GM10266 (cell line): ENCODE measurements around the gene CTCF.

Source experiments
- DNase-seq: peaks from one replicate; pipeline ENCODE4 v3.0.0; 2012; ENCODE audit errors: extremely low spot score
- CTCF ChIP-seq: IDR thresholded peaks from 2 replicates; pipeline ENCODE4 v1.5.1; 2012; ENCODE audit warnings: mild to moderate bottlenecking, low read depth; ENCODE audit not compliant: control insufficient read depth, insufficient read depth; ENCODE audit errors: missing control alignments

CTCF gene

GRCh38 chr16:67676939-67677338 lies 114.6 kb downstream of the CTCF start:
- no peak for DNase-seq
- TF ChIP-seq CTCF, result no peak

- no peak for TF ChIP-seq CTCF
- DNase-seq, result no peak
Measured at GRCh38 chr16:67677712-67678111, 115.4 kb downstream of the CTCF start.

- no peak for TF ChIP-seq CTCF
- DNase-seq, result no peak
Measured at GRCh38 chr16:67678354-67679023, 116.2 kb downstream of the CTCF start.

GRCh38 chr16:67679935-67680897 lies 117.9 kb downstream of the CTCF start:
- TF ChIP-seq CTCF, result no peak
- no peak for DNase-seq

GRCh38 chr16:67683767-67684166 lies 121.4 kb downstream of the CTCF start:
- TF ChIP-seq CTCF, result no peak
- DNase-seq, result no peak

- no peak for DNase-seq
Measured at GRCh38 chr16:67685388-67686112, 123.2 kb downstream of the CTCF start.

More at GRCh38 chr16:67685388-67686112, 123.2 kb downstream of the CTCF start:
- no peak for TF ChIP-seq CTCF
